ENCODE data around the gene ADAM10.

Gene ADAM10

GRCh38 chr15:58740436-58740835, 9.1 kb downstream of the ADAM10 start:
- Mint-ChIP-seq H3K27ac (no peak overlapping the region), H3K4me1 (peaks cover 92% of the 10 kb centered on the region), H3K9me3 (no peaks in the 10 kb centered on the region), H3K4me3 (no peak overlapping the region), H3K27me3 (no peaks in the 10 kb centered on the region), H3K36me3 (peaks cover 3% of the 10 kb centered on the region)

DNA sequence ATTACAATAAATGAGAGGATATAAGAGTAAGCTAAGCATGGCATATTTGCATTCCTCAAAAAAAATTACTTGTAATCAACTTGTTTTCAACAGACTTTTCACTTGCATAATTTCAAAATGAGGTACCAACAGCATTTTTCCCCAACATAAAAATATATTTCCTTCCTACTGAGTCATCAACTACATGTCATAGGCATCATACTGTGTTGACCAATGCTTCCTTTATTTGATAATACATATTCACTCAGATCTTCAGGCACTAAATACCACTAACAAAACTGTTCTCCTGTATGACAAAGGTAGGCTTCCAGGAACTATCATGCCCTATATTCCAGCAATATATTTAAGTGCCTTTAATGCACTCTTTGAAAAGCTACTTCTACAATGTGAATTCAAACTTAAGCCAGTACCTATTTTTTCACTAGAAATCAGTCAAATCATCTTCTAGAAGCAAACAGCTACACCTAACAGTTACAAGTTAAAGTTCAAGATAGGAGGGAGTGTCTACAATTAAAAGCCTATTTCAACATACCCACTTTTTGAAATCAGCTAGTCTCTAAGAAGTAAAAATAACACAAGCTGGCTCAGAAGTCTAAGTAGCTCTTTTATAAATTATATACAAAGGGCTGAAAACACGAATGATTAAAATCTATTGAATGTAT, 11.3 kb downstream of the ADAM10 start:
- Mint-ChIP-seq H3K4me1 (peaks cover 87% of the 10 kb centered on the region), H3K4me3 (peak overlapping the region; percentile 42)

DNA sequence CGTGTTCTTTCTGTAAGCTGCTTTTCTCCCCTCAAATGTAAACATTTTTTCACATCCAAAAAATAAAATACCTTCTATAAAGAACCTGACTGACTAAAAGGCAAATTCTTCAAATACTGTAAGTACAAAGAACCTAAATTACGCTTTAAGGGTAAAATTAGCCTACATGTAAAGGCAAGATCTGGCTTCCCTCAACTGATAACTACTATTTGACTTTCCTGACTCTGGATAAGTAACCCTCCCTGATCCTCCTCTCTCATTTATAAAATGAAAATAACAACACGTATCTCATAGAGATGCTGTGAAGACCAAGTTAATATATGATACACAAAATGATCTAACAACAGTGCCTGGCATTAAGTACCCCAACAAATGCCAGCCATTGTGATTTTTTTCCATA, 12.2 kb downstream of the ADAM10 start:
- H3K4me3 Mint-ChIP-seq, result peak overlapping the region; percentile 42
- peaks cover 86% of the 10 kb centered on the region for H3K4me1 Mint-ChIP-seq
- peaks cover 2% of the 10 kb centered on the region for H3K36me3 Mint-ChIP-seq
- no peaks in the 10 kb centered on the region for H3K27me3 Mint-ChIP-seq
- H3K9me3 Mint-ChIP-seq, result no peaks in the 10 kb centered on the region
- peak overlapping the region; percentile 85 for H3K27ac Mint-ChIP-seq

More for the DNA sequence above, 11.3 kb downstream of the ADAM10 start:
- no peaks in the 10 kb centered on the region for H3K9me3 Mint-ChIP-seq
- no peaks in the 10 kb centered on the region for H3K27me3 Mint-ChIP-seq
- H3K27ac Mint-ChIP-seq, result peak overlapping the region; percentile 85
- peaks cover 2% of the 10 kb centered on the region for H3K36me3 Mint-ChIP-seq

- no peaks in the 10 kb centered on the region for H3K27me3 Mint-ChIP-seq
- H3K27ac Mint-ChIP-seq, result peak overlapping the region; percentile 14
- peak overlapping the region; percentile 31 for H3K4me3 Mint-ChIP-seq
- H3K9me3 Mint-ChIP-seq, result no peaks in the 10 kb centered on the region
- peaks cover 86% of the 10 kb centered on the region for H3K4me1 Mint-ChIP-seq
- H3K36me3 Mint-ChIP-seq, result peaks cover 2% of the 10 kb centered on the region
Measured at GRCh38 chr15:58736018-58736643, 13.4 kb downstream of the ADAM10 start.

DNA sequence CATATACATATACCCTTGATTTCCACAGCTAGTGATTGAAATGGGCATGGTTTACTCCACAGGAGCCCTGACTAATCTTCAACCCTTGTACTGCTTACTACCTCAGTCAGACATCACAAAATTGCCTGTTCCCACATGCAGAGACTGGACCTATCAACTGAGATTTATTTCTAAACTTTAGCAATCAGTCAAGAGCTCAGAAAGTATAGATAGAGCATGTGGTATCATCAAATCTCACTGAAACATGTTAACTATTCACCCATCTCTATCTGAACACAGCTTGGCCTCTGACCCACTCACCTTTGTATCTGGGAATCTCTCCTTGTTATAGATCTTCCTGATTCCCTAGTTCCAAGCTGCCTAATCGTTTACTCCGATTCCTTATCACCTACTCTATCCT, 14.6 kb downstream of the ADAM10 start:
- H3K9me3 Mint-ChIP-seq, result no peaks in the 10 kb centered on the region
- peaks cover 86% of the 10 kb centered on the region for H3K4me1 Mint-ChIP-seq
- H3K27me3 Mint-ChIP-seq, result no peaks in the 10 kb centered on the region
- peaks cover 4% of the 10 kb centered on the region for H3K36me3 Mint-ChIP-seq
- H3K27ac Mint-ChIP-seq, result peak overlapping the region; percentile 76
- H3K4me3 Mint-ChIP-seq, result no peak overlapping the region

- H3K4me1 Mint-ChIP-seq, result peaks cover 83% of the 10 kb centered on the region
- no peak overlapping the region for H3K4me3 Mint-ChIP-seq
- H3K27me3 Mint-ChIP-seq, result no peaks in the 10 kb centered on the region
- H3K9me3 Mint-ChIP-seq, result no peaks in the 10 kb centered on the region
- H3K36me3 Mint-ChIP-seq, result peaks cover 8% of the 10 kb centered on the region
- no peak overlapping the region for H3K27ac Mint-ChIP-seq
Measured at GRCh38 chr15:58732625-58733363, 16.7 kb downstream of the ADAM10 start.

GRCh38 chr15:58731756-58732535, 17.6 kb downstream of the ADAM10 start:
- Mint-ChIP-seq H3K4me3 (peak overlapping the region; percentile 23), H3K27me3 (no peaks in the 10 kb centered on the region), H3K36me3 (peaks cover 8% of the 10 kb centered on the region), H3K4me1 (peaks cover 80% of the 10 kb centered on the region), H3K27ac (peak overlapping the region; percentile 59), H3K9me3 (no peaks in the 10 kb centered on the region)

DNA sequence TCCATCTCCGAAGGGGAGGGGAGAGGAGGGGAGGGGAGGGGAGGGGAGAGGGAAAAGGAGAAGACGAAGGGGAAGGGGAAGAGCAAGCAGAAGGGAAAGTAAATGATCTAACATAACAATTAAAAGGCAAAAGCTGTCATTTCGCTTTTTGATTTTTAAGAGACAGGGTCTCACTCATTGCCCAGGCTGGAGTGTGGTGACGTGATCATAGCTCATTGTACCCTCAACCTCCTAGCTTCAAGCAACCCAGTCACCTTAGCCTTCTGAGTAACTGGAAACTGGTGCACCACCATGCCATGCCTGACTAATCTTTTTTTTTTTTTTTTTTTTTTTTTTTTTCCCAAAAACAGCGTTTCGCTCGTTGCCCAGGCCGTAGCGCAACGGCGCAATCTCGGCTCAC, 22.6 kb downstream of the ADAM10 start:
- H3K27me3 Mint-ChIP-seq, result no peaks in the 10 kb centered on the region
- H3K36me3 Mint-ChIP-seq, result peaks cover 6% of the 10 kb centered on the region
- peaks cover 70% of the 10 kb centered on the region for H3K4me1 Mint-ChIP-seq
- H3K4me3 Mint-ChIP-seq, result no peak overlapping the region
- H3K9me3 Mint-ChIP-seq, result no peaks in the 10 kb centered on the region
- H3K27ac Mint-ChIP-seq, result no peak overlapping the region

- peaks cover 70% of the 10 kb centered on the region for H3K4me1 Mint-ChIP-seq
- peak overlapping the region; percentile 0 for H3K27ac Mint-ChIP-seq
- peaks cover 5% of the 10 kb centered on the region for H3K9me3 Mint-ChIP-seq
- H3K27me3 Mint-ChIP-seq, result no peaks in the 10 kb centered on the region
- H3K4me3 Mint-ChIP-seq, result no peak overlapping the region
- H3K36me3 Mint-ChIP-seq, result peaks cover 10% of the 10 kb centered on the region
Measured at GRCh38 chr15:58724466-58724865, 25.0 kb downstream of the ADAM10 start.

DNA sequence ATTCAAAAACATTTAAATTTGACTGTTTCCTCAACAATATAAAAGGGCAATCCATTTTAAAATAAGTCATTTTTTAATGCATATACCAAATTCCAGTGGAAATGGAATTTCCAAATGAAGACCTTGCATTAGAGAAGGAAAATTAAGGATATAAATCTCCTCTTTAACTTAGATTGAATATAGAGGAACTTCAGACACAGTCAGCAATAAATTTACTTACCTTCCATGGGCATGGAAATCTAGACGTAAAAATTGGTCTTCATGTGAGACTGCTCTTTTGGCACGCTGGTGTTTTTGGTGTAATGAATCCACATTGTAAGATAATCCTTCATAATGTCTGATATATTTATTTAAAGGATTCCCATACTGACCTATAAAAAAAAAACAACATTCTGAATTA, 32.1 kb downstream of the ADAM10 start:
- peaks cover 5% of the 10 kb centered on the region for H3K9me3 Mint-ChIP-seq
- H3K27ac Mint-ChIP-seq, result no peak overlapping the region
- H3K4me3 Mint-ChIP-seq, result no peak overlapping the region
- H3K36me3 Mint-ChIP-seq, result peaks cover 27% of the 10 kb centered on the region
- H3K4me1 Mint-ChIP-seq, result peaks cover 33% of the 10 kb centered on the region
- no peaks in the 10 kb centered on the region for H3K27me3 Mint-ChIP-seq

GRCh38 chr15:58716027-58716426, 33.5 kb downstream of the ADAM10 start:
- Mint-ChIP-seq H3K27ac (no peak overlapping the region), H3K36me3 (peaks cover 24% of the 10 kb centered on the region), H3K27me3 (no peaks in the 10 kb centered on the region), H3K9me3 (peaks cover 4% of the 10 kb centered on the region), H3K4me3 (no peak overlapping the region), H3K4me1 (peaks cover 32% of the 10 kb centered on the region)

GRCh38 chr15:58715266-58715917, 34.1 kb downstream of the ADAM10 start:
- Mint-ChIP-seq H3K9me3 (no peaks in the 10 kb centered on the region), H3K27ac (no peak overlapping the region), H3K4me3 (no peak overlapping the region), H3K36me3 (peaks cover 23% of the 10 kb centered on the region), H3K27me3 (no peaks in the 10 kb centered on the region), H3K4me1 (peaks cover 26% of the 10 kb centered on the region)

- H3K27ac Mint-ChIP-seq, result no peak overlapping the region
- peaks cover 18% of the 10 kb centered on the region for H3K36me3 Mint-ChIP-seq
- H3K4me1 Mint-ChIP-seq, result peaks cover 45% of the 10 kb centered on the region
- no peak overlapping the region for H3K4me3 Mint-ChIP-seq
- H3K27me3 Mint-ChIP-seq, result no peaks in the 10 kb centered on the region
- no peaks in the 10 kb centered on the region for H3K9me3 Mint-ChIP-seq
Measured at GRCh38 chr15:58710701-58711100, 38.8 kb downstream of the ADAM10 start.

DNA sequence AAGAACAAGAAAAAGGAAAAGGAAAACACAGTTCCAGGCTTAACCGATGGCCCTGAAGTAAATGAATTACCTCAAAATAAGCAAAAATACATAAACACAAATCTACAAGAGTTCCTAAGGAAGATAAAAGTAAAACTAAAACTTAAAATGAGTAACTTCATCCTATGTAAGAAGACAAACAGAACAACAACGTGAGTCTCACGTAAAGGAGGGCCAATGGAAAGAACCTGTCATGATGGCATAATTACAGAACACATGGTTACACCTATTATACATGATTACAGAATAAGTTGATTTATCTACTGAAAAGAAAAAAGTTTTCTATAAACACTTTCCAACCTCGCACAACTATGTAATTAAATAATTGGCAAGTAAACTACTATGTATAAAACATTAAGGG, 42.1 kb downstream of the ADAM10 start:
- H3K4me3 Mint-ChIP-seq, result no peak overlapping the region
- H3K27me3 Mint-ChIP-seq, result no peaks in the 10 kb centered on the region
- H3K27ac Mint-ChIP-seq, result peak overlapping the region; percentile 43
- peaks cover 67% of the 10 kb centered on the region for H3K4me1 Mint-ChIP-seq
- H3K36me3 Mint-ChIP-seq, result peaks cover 21% of the 10 kb centered on the region
- no peaks in the 10 kb centered on the region for H3K9me3 Mint-ChIP-seq

DNA sequence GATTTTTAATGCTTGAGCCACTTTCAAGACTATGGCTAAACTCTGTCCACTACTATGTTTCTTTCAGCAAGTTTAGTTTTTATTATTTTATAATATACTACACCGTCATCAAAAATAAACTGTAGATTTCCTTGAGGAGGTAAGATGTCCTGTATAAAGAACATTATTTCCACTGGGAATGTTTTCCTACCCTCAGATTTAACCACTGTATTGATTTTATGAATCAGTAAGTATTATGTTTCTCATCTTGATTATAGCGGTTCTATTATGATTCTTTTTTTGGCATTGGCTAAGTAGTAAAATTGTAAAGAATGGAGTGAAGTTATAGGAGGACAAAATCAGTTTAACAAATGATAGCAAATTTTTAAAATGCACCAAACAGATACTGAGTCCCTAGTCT, 44.4 kb downstream of the ADAM10 start:
- Mint-ChIP-seq H3K4me3 (no peak overlapping the region), H3K36me3 (peaks cover 37% of the 10 kb centered on the region), H3K4me1 (peaks cover 79% of the 10 kb centered on the region), H3K9me3 (peaks cover 8% of the 10 kb centered on the region), H3K27ac (no peak overlapping the region), H3K27me3 (no peaks in the 10 kb centered on the region)

Measured in activated naive CD4-positive, alpha-beta T cell treated with anti-CD3 and anti-CD28 coated beads, Interleukin-2, amount 50 U/mL, for 24 hours (primary cell).